H1 (cell line): Measurements from ENCODE around the gene COL4A1. TPM values are rescaled to one million over a fixed set of nuclear protein-coding genes. Genes with fewer than 3 reads are reported as not detected.

Experiments used
- CTCF ChIA-PET: fragments of 300-600 bp; sonication (Branson Sonifier 250); formaldehyde crosslinking; loops from one replicate; lab custom pipeline; 2021; ENCODE audit not compliant: partially characterized antibody; lab: Charles Lee
- POLR2A ChIA-PET: fragments of 300-600 bp; sonication (Branson Sonifier 250); formaldehyde crosslinking; loops from one replicate; lab custom pipeline; 2021; ENCODE audit warnings: inconsistent platforms; ENCODE audit not compliant: partially characterized antibody; lab: Charles Lee
- DNase-seq, 2 experiments: peaks; one replicate each; pipeline versions ENCODE4 v3.0.0 to v3.0.0-alpha.2; 2010 to 2022; ENCODE audit warnings: low spot score in 2 of 2, low read depth in 1 of 2, mixed read lengths in 1 of 2
- FAIRE-seq: peaks from 2 replicates; lab custom pipeline; 2011; peaks lifted over from hg19 to GRCh38; lab: Jason Lieb, UNC
- H2AFZ ChIP-seq: 2 replicates; pipeline ENCODE4 v1.8.1; 2012; ENCODE audit warnings: low read length, inconsistent platforms
- H2AK5ac ChIP-seq: 2 replicates; pipeline ENCODE4 v1.6.1; 2013; ENCODE audit warnings: low read depth, low read length
- H2BK120ac ChIP-seq: replicated peaks from 2 replicates; pipeline ENCODE3; 2013; ENCODE audit warnings: low read depth, low read length, inconsistent platforms
- H2BK12ac ChIP-seq: 2 replicates; pipeline ENCODE4 v1.6.1; 2013; ENCODE audit warnings: low read depth, low read length
- H2BK15ac ChIP-seq: 2 replicates; pipeline ENCODE4 v1.6.1; 2013; ENCODE audit warnings: low read length
- H2BK20ac ChIP-seq: 2 replicates; pipeline ENCODE4 v1.6.1; 2013; ENCODE audit warnings: low read length
- H2BK5ac ChIP-seq: 2 replicates; pipeline ENCODE4 v1.6.1; 2013; ENCODE audit warnings: low read depth, low read length
- H3K14ac ChIP-seq: 2 replicates; pipeline ENCODE4 v1.6.1; 2013; ENCODE audit warnings: inconsistent platforms; ENCODE audit not compliant: insufficient read length
- H3K18ac ChIP-seq: 2 replicates; pipeline ENCODE4 v1.6.1; 2013; ENCODE audit warnings: low read length; ENCODE audit errors: extremely low read depth
- H3K23ac ChIP-seq: 2 replicates; pipeline ENCODE4 v1.6.1; 2013; ENCODE audit warnings: inconsistent platforms; ENCODE audit not compliant: insufficient read length
- H3K23me2 ChIP-seq: 2 replicates; pipeline ENCODE4 v1.6.1; 2013; ENCODE audit warnings: low read depth, low read length
- H3K27ac ChIP-seq: 2 replicates; pipeline ENCODE4 v1.6.1; 2011; ENCODE audit warnings: low read depth, low read length, inconsistent platforms
- H3K27me3 ChIP-seq, 4 experiments: replicated peaks in 1 of 4; 1 replicate in 1 of 4; 2 replicates in 3 of 4; pipeline versions ENCODE4 v1.6.1 to v1.8.1; 2011 to 2013; ENCODE audit warnings: low read length in 3 of 4, mild to moderate bottlenecking in 3 of 4, inconsistent platforms in 2 of 4, mixed read lengths in 2 of 4, moderate library complexity in 1 of 4; ENCODE audit not compliant: control insufficient read depth in 3 of 4, insufficient read depth in 3 of 4; ENCODE audit errors: extremely low read depth in 1 of 4
- H3K36me3 ChIP-seq, 4 experiments: 2 replicates each; pipeline versions ENCODE4 v1.6.1 to v1.8.1; 2011 to 2013; ENCODE audit warnings: mild to moderate bottlenecking in 4 of 4, low read length in 3 of 4, moderate library complexity in 2 of 4, control low read depth in 1 of 4, inconsistent platforms in 1 of 4; ENCODE audit not compliant: insufficient read depth in 4 of 4, control insufficient read depth in 2 of 4
- H3K4ac ChIP-seq: replicated peaks from 2 replicates; pipeline ENCODE3; 2013; ENCODE audit warnings: low read length, low read depth, mixed read lengths, inconsistent platforms; ENCODE audit not compliant: insufficient read length
- H3K4me1 ChIP-seq, 4 experiments: replicated peaks in 1 of 4; 1 replicate in 1 of 4; 2 replicates in 3 of 4; pipeline versions ENCODE4 v1.6.1 to v1.8.1; 2011 to 2013; ENCODE audit warnings: low read length in 3 of 4, inconsistent platforms in 2 of 4, mixed read lengths in 1 of 4; ENCODE audit not compliant: insufficient read depth in 4 of 4, control insufficient read depth in 3 of 4
- H3K4me2 ChIP-seq, 2 experiments: 2 replicates each; pipeline versions ENCODE4 v1.6.1 to v1.8.1; 2011 to 2013; ENCODE audit warnings: low read depth in 2 of 2, low read length in 2 of 2, control low read depth in 1 of 2, inconsistent platforms in 1 of 2, mild to moderate bottlenecking in 1 of 2; ENCODE audit not compliant: insufficient read depth in 1 of 2
- H3K4me3 ChIP-seq, 4 experiments: fragments of 200-600, 300-600 bp in 1 of 4; sonication (generic), shearing (Covaris generic), sonication (Bioruptor Twin) in 1 of 4; 2 replicates each; pipeline versions ENCODE4 v1.5.1 to v1.8.1; 2011 to 2016; ENCODE audit warnings: low read length in 4 of 4, low read depth in 3 of 4, control low read depth in 2 of 4, inconsistent platforms in 2 of 4, mild to moderate bottlenecking in 2 of 4, mixed read lengths in 1 of 4, moderate library complexity in 1 of 4; ENCODE audit not compliant: insufficient read depth in 2 of 4; ENCODE audit errors: extremely low read depth in 1 of 4
- H3K56ac ChIP-seq: replicated peaks from 2 replicates; pipeline ENCODE3; 2013; ENCODE audit warnings: low read depth, mild to moderate bottlenecking, mixed read lengths, low read length, inconsistent platforms; ENCODE audit not compliant: insufficient read length
- H3K79me1 ChIP-seq: 2 replicates; pipeline ENCODE4 v1.6.1; 2013; ENCODE audit warnings: low read depth, low read length, control low read depth
- H3K79me2 ChIP-seq, 2 experiments: 2 replicates each; pipeline versions ENCODE4 v1.6.1 to v1.8.1; 2012 to 2013; ENCODE audit warnings: low read length in 2 of 2, mild to moderate bottlenecking in 2 of 2, inconsistent platforms in 1 of 2; ENCODE audit not compliant: insufficient read depth in 2 of 2, control insufficient read depth in 1 of 2
- H3K9ac ChIP-seq, 4 experiments: replicated peaks in 1 of 4; 1 replicate in 1 of 4; 2 replicates in 3 of 4; pipeline versions ENCODE4 v1.6.1 to v1.8.1; 2011 to 2013; ENCODE audit warnings: low read depth in 3 of 4, low read length in 3 of 4, control low read depth in 2 of 4, mild to moderate bottlenecking in 2 of 4, moderate library complexity in 2 of 4, inconsistent platforms in 1 of 4; ENCODE audit errors: extremely low read depth in 1 of 4
- H3K9me3 ChIP-seq, 2 experiments: 2 replicates each; pipeline versions ENCODE4 v1.6.1 to v1.8.1; 2012 to 2013; ENCODE audit warnings: mild to moderate bottlenecking in 2 of 2, moderate library complexity in 2 of 2, control low read depth in 1 of 2, inconsistent platforms in 1 of 2, low read depth in 1 of 2, low read length in 1 of 2, mixed read lengths in 1 of 2; ENCODE audit not compliant: insufficient read depth in 2 of 2
- H4K20me1 ChIP-seq, 2 experiments: replicated peaks in 1 of 2; 2 replicates each; pipeline versions ENCODE3 to v1.8.1; 2011 to 2013; ENCODE audit warnings: inconsistent platforms in 2 of 2, low read length in 2 of 2, mild to moderate bottlenecking in 1 of 2; ENCODE audit not compliant: insufficient read depth in 2 of 2, control insufficient read depth in 1 of 2
- H4K5ac ChIP-seq: 2 replicates; pipeline ENCODE4 v1.6.1; 2013; ENCODE audit warnings: low read length, low read depth, mixed read lengths, inconsistent platforms; ENCODE audit not compliant: insufficient read length
- H4K8ac ChIP-seq: 2 replicates; pipeline ENCODE4 v1.8.0; 2013; ENCODE audit warnings: mild to moderate bottlenecking, moderate library complexity, low read length, inconsistent platforms; ENCODE audit not compliant: insufficient read depth; ENCODE audit errors: extremely low read depth
- H4K91ac ChIP-seq: replicated peaks from 2 replicates; pipeline ENCODE3; 2013; ENCODE audit warnings: low read length, mixed read lengths, inconsistent platforms; ENCODE audit not compliant: insufficient read length
- ATF2 ChIP-seq: IDR thresholded peaks from 2 replicates; pipeline ENCODE4 v1.6.1; 2012; ENCODE audit warnings: low read length, inconsistent platforms
- BRCA1 ChIP-seq: IDR thresholded peaks from 2 replicates; pipeline ENCODE4 v1.6.1; 2012; ENCODE audit warnings: low read depth, low read length, improper control_type of control experiment
- SIRT6 ChIP-seq: IDR thresholded peaks from one replicate; pipeline ENCODE4 v1.7.1; 2012; ENCODE audit warnings: low read length, inconsistent platforms
- WGBS, 2 experiments: shearing (Covaris generic) in 1 of 2; methylation state at CpG; one replicate each; pipeline versions ENCODE4 v1.1.6 to v1.1.7; 2013 to 2015; ENCODE audit warnings: low lambda C conversion rate in 2 of 2, mixed read lengths in 2 of 2, inconsistent platforms in 1 of 2, low coverage in 1 of 2, missing lambda C conversion rate in 1 of 2; ENCODE audit not compliant: insufficient replicate concordance in 2 of 2, insufficient coverage in 1 of 2, insufficient read length in 1 of 2; ENCODE audit errors: extremely low coverage in 1 of 2, missing lambda C conversion rate in 1 of 2; 5-methylcytosine and 5-hydroxymethylcytosine counted together
- polyA plus RNA-seq, 7 experiments: library from polyadenylated mRNA; depleted of rRNA in 3 of 7; stranded (reverse) in 5 of 7; unstranded in 2 of 7; fragments of >200 nt in 5 of 7; fragments of 200-250 nt in 2 of 7; gene quantifications; 1 replicate in 5 of 7; 2 replicates in 1 of 7; 4 replicates in 1 of 7; pipeline versions ENCODE4 v1.2.1 to v1.2.3, GENCODE V29; 2011 to 2013; ENCODE audit warnings: missing spikeins in 2 of 7, mixed read lengths in 2 of 7
- total RNA-seq: library from RNA; stranded (reverse); fragmentation: NEBNext Ultra II Directional; extraction: Animal tissue kit (Norgen Biotek cat#: 25700); gene quantifications from 2 replicates; pipeline ENCODE4 v1.2.1, GENCODE V29; 2021

The COL4A1 gene
- total and polyA plus RNA-seq, 2 of the 8 experiments (the other 6 are each of a cell fraction or from before 2014, with no cell fraction given): 30.7 to 82.0 TPM

DNA sequence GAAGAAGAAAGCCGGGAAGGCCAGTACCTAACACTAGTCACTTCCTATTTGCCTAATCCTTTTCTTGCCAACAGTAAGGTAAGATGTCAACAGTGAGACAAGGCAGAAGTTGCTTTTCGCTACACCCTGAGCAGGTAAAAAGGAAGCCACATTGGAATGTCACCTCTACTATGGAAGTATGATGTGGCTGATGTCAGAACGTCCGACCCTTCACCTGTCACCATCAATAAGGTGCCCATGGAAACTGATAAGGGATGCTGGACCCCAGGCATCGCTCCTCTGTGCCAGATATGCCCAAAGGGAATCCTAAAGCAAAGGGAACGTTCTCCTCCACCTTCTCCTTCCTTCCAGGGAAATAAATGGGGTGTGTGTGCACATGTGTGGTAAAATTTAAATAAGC is 34.3 kb downstream of the COL4A1 start:
- ChIA-PET CTCF (interaction anchor here (4.7 kb wide), 1 partner anchor 9 kb away, joined by 28 read pairs; no protein-coding TSS in a partner anchor), POLR2A (no interaction called here)
- Histone ChIP-seq H2BK5ac (no peak overlapping the region), H2BK20ac (no peak overlapping the region), H2BK12ac (no peak overlapping the region), H2AK5ac (no peak overlapping the region), H3K18ac (no peak overlapping the region), H2AFZ (no peak overlapping the region), H3K56ac (no peak overlapping the region), H3K9me3 (no peaks in the 10 kb centered on the region), H3K79me1 (peaks cover 10% of the 10 kb centered on the region; the same call in 1 of the 2 replicates), H3K4me1 (peaks cover 3 to 13% (median 5%) of the 10 kb centered on the region in 4 experiments; a peak in 5 of 7 replicates), H3K4me2 (no peak overlapping the region), H3K27ac (no peak overlapping the region), H3K23ac (no peak overlapping the region), H4K5ac (no peak overlapping the region), H3K79me2 (peaks cover 0 to 7% of the 10 kb centered on the region in 2 experiments; a peak in 2 of 4 replicates), H4K91ac (no peak overlapping the region), H3K36me3 (no peaks in the 10 kb centered on the region; a peak in 2 of 8 replicates), H3K4ac (no peak overlapping the region), H4K20me1 (no peaks in the 10 kb centered on the region), H3K4me3 (no peak overlapping the region), H2BK120ac (no peak overlapping the region), H4K8ac (no peak overlapping the region), H3K23me2 (no peaks in the 10 kb centered on the region), H3K27me3 (no peaks in the 10 kb centered on the region; a peak in 1 of 7 replicates), H3K14ac (no peak overlapping the region), H3K9ac (no peak overlapping the region), H2BK15ac (no peak overlapping the region)
- TF ChIP-seq ATF2 (no peak), SIRT6 (no peak), BRCA1 (no peak)
- no peak for DNase-seq
- 88% methylated on average over 6 of the region's 6 CpGs; no CpG with 5 or more reads in 1 of the 2 experiments for WGBS, 2 experiments
- FAIRE-seq: no peak
